ENCODE results near the gene PRAMEF14.
"Not testable (repeated sequence)": the region's sequence is repeated elsewhere in the genome, so short reads cannot be mapped to it uniquely, and the experiment has no call there.

Gene PRAMEF14

GRCh38 chr1:13302197-13302596 lies 44.7 kb downstream of the PRAMEF14 start:
- H3K4me3 ChIP-seq (ENCODE audit: low read depth, low read length); in situ Hi-C loops (cut with HindIII; ENCODE audit: low sequenced_read_pairs); DNase-seq (ENCODE audit: low read depth): not testable (repeated sequence)

- DNase-seq (ENCODE audit: low read depth); in situ Hi-C loops (cut with HindIII; ENCODE audit: low sequenced_read_pairs); H3K4me3 ChIP-seq (ENCODE audit: low read depth, low read length): not testable (repeated sequence)
Observed at GRCh38 chr1:13298699-13299098, 48.2 kb downstream of the PRAMEF14 start.

GRCh38 chr1:13297216-13297931 lies 49.6 kb downstream of the PRAMEF14 start:
- in situ Hi-C loops (cut with HindIII; ENCODE audit: low sequenced_read_pairs); H3K4me3 ChIP-seq (ENCODE audit: low read depth, low read length); DNase-seq (ENCODE audit: low read depth): not testable (repeated sequence)
